Measurements from ENCODE around the gene NR3C1. TPM values are rescaled to one million over a fixed set of nuclear protein-coding genes. Genes with fewer than 3 reads are reported as not detected.

The NR3C1 gene
- polyA plus RNA-seq, 3 donors: 8.9 to 31.6 (median 24.4) TPM

GRCh38 chr5:143376911-143377813, 26.3 kb downstream of the NR3C1 start:
- 73 to 91% (median 80%) methylated on average over 5 of the region's 5 CpGs for WGBS, 3 donors
- no peak overlapping the region for H3K27ac ChIP-seq (ENCODE audit: low read depth, low read length)

- WGBS, 3 donors: 94 to 97% (median 96%) methylated on average over 3 of the region's 3 CpGs
- H3K27ac ChIP-seq (ENCODE audit: low read depth, low read length): no peak overlapping the region
Measured at GRCh38 chr5:143376195-143376779, 27.2 kb downstream of the NR3C1 start.

- WGBS, 3 donors: 91 to 95% (median 92%) methylated on average over 6 of the region's 6 CpGs
- no peak overlapping the region for H3K27ac ChIP-seq (ENCODE audit: low read depth, low read length)
Measured at GRCh38 chr5:143374496-143375217, 28.8 kb downstream of the NR3C1 start.

DNA sequence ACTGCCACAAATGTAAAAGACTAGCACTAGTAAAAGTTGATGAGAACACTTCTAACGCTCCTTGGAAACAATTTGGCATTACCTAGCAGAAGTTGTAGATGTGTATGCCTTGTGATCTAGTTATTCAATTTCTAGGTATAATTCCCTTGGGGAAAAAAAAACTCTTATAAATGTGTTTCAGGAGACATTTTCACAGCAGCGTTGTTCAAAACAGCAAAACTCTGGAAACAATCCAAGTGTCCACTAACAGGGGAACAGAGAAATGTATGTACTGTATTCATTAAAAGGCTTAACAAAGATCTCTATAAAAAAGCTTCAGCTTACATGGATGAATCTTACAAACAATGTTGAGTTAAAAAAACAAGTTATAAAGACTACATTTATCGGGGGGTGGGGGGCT, 30.4 kb downstream of the NR3C1 start:
- 69 to 80% (median 73%) methylated on average over 3 of the region's 3 CpGs for WGBS, 3 donors

DNA sequence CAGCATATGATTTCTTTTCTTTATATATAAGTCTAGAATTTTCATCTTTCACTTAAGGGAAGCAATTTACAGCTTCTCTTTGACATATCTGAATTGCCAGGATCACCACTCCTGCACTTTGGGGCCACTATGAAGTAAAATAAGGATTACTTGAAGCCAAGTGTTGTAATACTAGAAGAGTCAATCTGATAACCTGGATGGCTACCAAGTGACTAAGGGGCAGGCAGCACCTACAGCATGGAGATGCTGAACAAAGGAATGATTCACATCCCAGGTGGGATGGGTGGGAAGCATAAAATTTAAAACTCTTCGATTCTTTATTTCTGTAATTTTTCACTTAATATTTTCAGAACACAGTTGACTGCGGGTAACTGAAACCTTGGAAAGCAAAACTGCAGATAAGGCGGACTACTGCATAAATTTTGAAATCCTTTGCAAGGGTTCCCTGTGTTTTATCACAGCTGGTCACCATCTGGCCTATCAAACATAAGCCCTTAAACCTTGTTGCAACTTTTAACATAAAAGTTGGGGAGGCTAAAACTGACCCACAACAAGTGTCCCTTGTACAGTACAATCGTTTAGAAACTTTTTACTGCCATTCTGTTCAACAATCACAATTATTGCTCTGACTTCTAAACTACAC, 31.2 kb downstream of the NR3C1 start:
- 53 to 78% (median 67%) methylated on average over 4 of the region's 4 CpGs for WGBS, 3 donors
- H3K27ac ChIP-seq (ENCODE audit: low read depth, low read length): no peak overlapping the region

More for the DNA sequence above, 30.4 kb downstream of the NR3C1 start:
- no peak overlapping the region for H3K27ac ChIP-seq (ENCODE audit: low read depth, low read length)

DNA sequence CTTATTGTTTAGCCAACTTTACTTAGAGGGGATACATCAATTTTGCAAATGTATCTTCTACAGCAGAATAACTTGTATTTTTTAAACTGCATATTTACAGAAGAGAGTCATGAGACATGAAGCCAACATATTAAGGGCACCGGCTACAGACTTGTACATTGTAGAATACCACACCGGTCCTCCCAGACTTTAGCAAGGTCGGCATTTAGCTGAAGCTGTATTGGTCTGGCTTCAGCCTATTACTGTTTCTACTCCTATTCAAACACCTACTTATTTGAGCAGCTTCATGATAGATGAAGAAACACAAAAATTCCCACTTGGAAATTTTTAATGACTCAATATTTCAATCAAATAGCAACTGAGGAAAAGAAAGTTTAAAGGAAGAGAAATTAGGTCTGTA, 33.0 kb downstream of the NR3C1 start:
- H3K27ac ChIP-seq (ENCODE audit: low read depth, low read length): no peak overlapping the region
- WGBS, 3 donors: 89 to 97% (median 91%) methylated on average over 3 of the region's 3 CpGs

DNA sequence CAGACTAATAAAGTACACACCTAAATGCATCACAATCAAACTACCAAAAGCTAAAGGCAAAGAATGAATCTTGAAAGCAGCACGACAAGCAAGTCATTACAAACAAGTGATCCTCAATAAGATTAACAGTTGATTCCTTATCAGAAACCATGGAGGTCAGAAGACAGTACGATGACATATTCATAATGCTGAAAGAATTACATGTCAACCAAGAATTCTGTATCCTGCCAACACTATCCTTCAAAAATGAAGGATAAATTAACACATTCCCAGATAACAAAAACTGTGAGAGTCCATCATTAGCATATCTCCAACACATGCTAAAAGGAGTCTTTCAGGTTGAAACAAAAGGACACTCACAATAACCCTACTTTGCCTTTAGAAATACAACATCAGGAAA, 39.4 kb downstream of the NR3C1 start:
- 94 to 98% (median 97%) methylated on average over 2 of the region's 2 CpGs for WGBS, 3 donors
- H3K27ac ChIP-seq (ENCODE audit: low read depth, low read length): no peak overlapping the region

GRCh38 chr5:143362664-143363227, 40.7 kb downstream of the NR3C1 start:
- WGBS, 3 donors: 94 to 100% (median 96%) methylated on average over 1 of the region's 1 CpG
- no peak overlapping the region for H3K27ac ChIP-seq (ENCODE audit: low read depth, low read length)

GRCh38 chr5:143361438-143361837, 42.0 kb downstream of the NR3C1 start:
- 76 to 82% (median 79%) methylated on average over 3 of the region's 3 CpGs for WGBS, 3 donors
- H3K27ac ChIP-seq (ENCODE audit: low read depth, low read length): no peak overlapping the region

GRCh38 chr5:143360755-143361154, 42.7 kb downstream of the NR3C1 start:
- H3K27ac ChIP-seq (ENCODE audit: low read depth, low read length): no peak overlapping the region

- 82 to 98% (median 84%) methylated on average over 2 of the region's 2 CpGs for WGBS, 3 donors
Measured at GRCh38 chr5:143359869-143360268, 43.6 kb downstream of the NR3C1 start.

GRCh38 chr5:143356855-143357583, 46.5 kb downstream of the NR3C1 start:
- no peak overlapping the region for H3K27ac ChIP-seq (ENCODE audit: low read depth, low read length)
- 45 to 51% (median 50%) methylated on average over 4 of the region's 4 CpGs for WGBS, 3 donors

More at GRCh38 chr5:143359869-143360268, 43.6 kb downstream of the NR3C1 start:
- no peak overlapping the region for H3K27ac ChIP-seq (ENCODE audit: low read depth, low read length)

DNA sequence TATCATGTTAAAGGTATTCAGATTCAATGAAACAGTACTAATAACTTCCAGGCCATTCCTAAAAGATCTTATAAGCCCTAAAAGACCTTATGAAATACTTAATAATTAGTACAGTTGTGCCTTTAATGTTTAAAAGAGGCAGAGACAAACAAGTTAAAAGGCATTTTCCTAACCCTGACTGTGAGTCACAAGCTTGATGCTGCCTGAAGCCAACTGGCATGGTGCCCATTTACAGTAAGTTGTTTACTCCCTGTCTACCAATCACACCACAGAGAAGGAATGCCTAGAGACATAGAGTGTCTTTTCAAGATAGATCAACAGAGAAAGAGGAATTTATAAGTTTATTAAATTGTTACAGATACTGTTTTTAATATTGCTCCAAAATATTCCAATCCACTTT, 47.8 kb downstream of the NR3C1 start:
- H3K27ac ChIP-seq (ENCODE audit: low read depth, low read length): no peak overlapping the region

DNA sequence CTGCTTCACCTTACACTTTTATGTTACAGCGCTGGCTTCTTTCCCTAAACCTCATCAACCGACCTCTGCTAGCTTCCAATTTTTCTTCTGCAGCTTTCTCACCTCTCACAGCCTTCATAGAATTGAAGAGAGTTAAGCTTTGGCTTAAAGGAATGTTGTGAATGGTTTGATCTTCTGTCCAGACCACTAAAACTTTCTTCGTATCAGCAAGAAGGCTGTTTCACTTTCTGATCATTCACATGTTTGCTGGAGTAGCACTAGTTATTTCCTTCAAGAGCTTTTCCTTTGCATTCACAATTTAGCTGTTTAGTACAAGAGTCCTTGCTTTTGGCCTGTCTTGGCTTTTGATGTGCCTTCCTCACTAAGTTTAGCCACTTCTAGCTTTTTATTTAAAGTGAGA, 49.5 kb downstream of the NR3C1 start:
- H3K27ac ChIP-seq (ENCODE audit: low read depth, low read length): no peak overlapping the region
- WGBS, 3 donors: 38 to 84% (median 41%) methylated on average over 3 of the region's 3 CpGs

DNA sequence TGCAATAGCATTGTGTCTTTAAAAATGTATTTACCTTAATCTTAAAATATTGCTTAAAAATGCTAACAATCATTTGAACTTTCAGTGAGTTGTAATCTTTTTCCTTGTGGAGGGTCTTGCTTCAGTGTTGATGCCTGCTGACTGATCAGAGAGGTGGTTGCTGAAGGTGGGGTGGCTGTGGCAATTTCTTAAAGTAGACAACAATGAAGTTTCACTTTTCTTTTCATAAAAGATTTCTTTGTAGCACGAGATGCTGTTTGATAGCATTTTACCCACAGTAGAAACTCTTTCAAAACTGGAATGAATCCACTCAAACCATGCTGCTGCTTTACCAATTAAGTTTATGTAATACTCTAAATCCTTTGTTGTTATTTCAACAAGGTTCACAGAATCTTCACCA, 50.8 kb downstream of the NR3C1 start:
- 3 to 73% (median 13%) methylated on average over 1 of the region's 1 CpG for whole genome bisulfite sequencing, 3 donors

DNA sequence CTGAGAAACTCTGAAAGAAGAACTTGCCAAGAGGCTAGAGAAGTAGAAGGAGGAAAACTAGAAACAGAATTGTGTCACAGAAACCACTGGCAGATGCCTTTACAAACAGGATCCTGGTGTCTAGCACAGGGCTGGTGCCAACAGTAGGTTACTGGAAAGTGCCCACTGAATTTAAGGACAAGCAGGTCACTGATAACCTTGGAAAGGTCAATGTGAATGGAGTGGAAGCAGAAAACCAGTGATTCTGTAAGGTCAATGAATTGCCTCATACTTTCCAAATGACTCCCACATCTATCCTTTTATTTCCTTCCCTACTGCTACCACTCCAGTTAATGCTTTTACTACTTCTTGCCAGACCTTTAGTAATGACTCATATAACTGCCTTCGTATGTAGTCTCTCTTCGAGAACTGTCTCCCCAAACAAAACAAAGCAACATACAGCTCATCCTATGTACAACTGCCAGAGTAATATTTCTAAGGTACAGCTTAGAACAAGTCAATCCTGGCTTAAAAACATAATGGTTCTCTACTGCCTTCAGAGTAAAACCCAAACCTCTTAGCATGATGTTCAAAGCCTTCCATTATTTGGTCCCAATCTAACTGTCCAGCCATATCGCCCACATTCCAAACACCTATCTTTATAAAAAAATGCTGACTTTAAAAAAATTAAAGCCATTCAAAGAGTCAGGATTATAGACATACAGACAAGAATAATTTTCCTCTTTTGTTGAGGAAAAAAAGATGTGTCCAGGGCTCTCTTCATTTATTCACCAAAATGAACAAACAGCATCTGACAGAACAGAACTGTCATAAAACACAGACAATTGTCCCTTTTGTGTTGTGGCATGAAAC, 52.5 kb downstream of the NR3C1 start:
- WGBS, 3 donors: 52 to 79% (median 59%) methylated on average over 3 of the region's 3 CpGs
- H3K27ac ChIP-seq (ENCODE audit: low read depth, low read length): no peak overlapping the region

More for the DNA sequence above, 50.8 kb downstream of the NR3C1 start:
- H3K27ac ChIP-seq (ENCODE audit: low read depth, low read length): no peak overlapping the region

- H3K27ac ChIP-seq (ENCODE audit: low read depth, low read length): no peak overlapping the region
- WGBS, 3 donors: 83 to 95% (median 83%) methylated on average over 1 of the region's 1 CpG
Measured at GRCh38 chr5:143350341-143350740, 53.1 kb downstream of the NR3C1 start.
